NCI-H748 (cell line): ENCODE results near the gene LHB.
"Not testable (repeated sequence)": the region's sequence is repeated elsewhere in the genome, so short reads cannot be mapped to it uniquely, and the experiment has no call there.

ENCODE experiments used
- DNase-seq: peaks from one replicate; lab custom pipeline; 2025; ENCODE audit not compliant: unreplicated experiment; lab: John Stamatoyannopoulos, UW

LHB gene

GRCh38 chr19:49038557-49039276, 21.8 kb upstream of the LHB start:
- DNase-seq = not testable (repeated sequence)

GRCh38 chr19:49038111-49038510, 21.2 kb upstream of the LHB start:
- DNase-seq = not testable (repeated sequence)

- peak; percentile 51 for DNase-seq
Measured at GRCh38 chr19:49036815-49037214, 19.9 kb upstream of the LHB start, which contains the start of gene CGB1. Gene CGB1, minus strand, starts transcription at chr19:49036895. Its CDS starts 184 bp downstream, at chr19:49036711.

- peak; percentile 75 for DNase-seq
Measured at GRCh38 chr19:49031642-49032301, 14.9 kb upstream of the LHB start, which contains the start of gene CGB2. Gene CGB2, plus strand, starts transcription at chr19:49031890. Its CDS starts 206 bp downstream, at chr19:49032096.

- not testable (repeated sequence) for DNase-seq
Measured at GRCh38 chr19:49030323-49030722, 13.4 kb upstream of the LHB start.

- DNase-seq = not testable (repeated sequence)
Measured at GRCh38 chr19:49029749-49030148, 12.9 kb upstream of the LHB start.

GRCh38 chr19:49028686-49029085, 11.8 kb upstream of the LHB start:
- not testable (repeated sequence) for DNase-seq

GRCh38 chr19:49025599-49025998, 8.7 kb upstream of the LHB start:
- DNase-seq = not testable (repeated sequence)

- not testable (repeated sequence) for DNase-seq
Measured at GRCh38 chr19:49025088-49025487, 8.2 kb upstream of the LHB start.

- DNase-seq = not testable (repeated sequence)
Measured at GRCh38 chr19:49024233-49024632, 7.3 kb upstream of the LHB start, which contains the start of gene CGB3. Gene CGB3, minus strand, starts transcription at chr19:49024333. Its CDS starts 362 bp downstream, at chr19:49023971.

GRCh38 chr19:49022116-49022515, 5.2 kb upstream of the LHB start:
- no peak for DNase-seq

- no peak for DNase-seq
Measured at GRCh38 chr19:49020931-49021895, 4.3 kb upstream of the LHB start.

GRCh38 chr19:49020342-49020741, 3.5 kb upstream of the LHB start:
- DNase-seq = peak; percentile 39

- peak; percentile 85 for DNase-seq
Measured at GRCh38 chr19:49019242-49019932, 2.5 kb upstream of the LHB start.

- DNase-seq = peak; percentile 31
Measured at GRCh38 chr19:49018388-49019241, 1.7 kb upstream of the LHB start.

- DNase-seq = peak; percentile 75
Measured at GRCh38 chr19:49017666-49018351, 918 bp upstream of the LHB start.

- DNase-seq = no peak
Measured at GRCh38 chr19:49016067-49016839, 638 bp downstream of the LHB start.

GRCh38 chr19:49014870-49015255, 2.0 kb downstream of the LHB start:
- no peak for DNase-seq
